Neuronal stem cell (in vitro differentiated cells): ENCODE data around the gene THADA.

Source experiments
- DNase-seq: peaks from one replicate; pipeline ENCODE4 v3.0.0-alpha.2; 2013; ENCODE audit warnings: low spot score
- H2AFZ ChIP-seq: one replicate; pipeline ENCODE4 v1.6.1; 2013; ENCODE audit warnings: mild to moderate bottlenecking, low read length, inconsistent platforms
- H2AK5ac ChIP-seq: 2 replicates; pipeline ENCODE4 v1.6.1; 2013; ENCODE audit warnings: low read depth, mild to moderate bottlenecking, inconsistent platforms, low read length, moderate library complexity, mixed read lengths
- H2BK120ac ChIP-seq: 2 replicates; pipeline ENCODE4 v1.6.1; 2013; ENCODE audit warnings: low read depth, mild to moderate bottlenecking, inconsistent platforms, low read length, moderate library complexity, mixed read lengths
- H2BK12ac ChIP-seq: one replicate; pipeline ENCODE4 v1.6.1; 2013; ENCODE audit warnings: low read length, inconsistent platforms
- H2BK15ac ChIP-seq: 2 replicates; pipeline ENCODE4 v1.6.1; 2013; ENCODE audit warnings: mild to moderate bottlenecking, low read length, inconsistent platforms, mixed read lengths
- H2BK5ac ChIP-seq: one replicate; pipeline ENCODE4 v1.6.1; 2013; ENCODE audit warnings: inconsistent platforms, mild to moderate bottlenecking, low read length, moderate library complexity
- H3K14ac ChIP-seq: one replicate; pipeline ENCODE4 v1.6.1; 2013; ENCODE audit warnings: low read length, inconsistent platforms
- H3K18ac ChIP-seq: 2 replicates; pipeline ENCODE4 v1.6.1; 2013; ENCODE audit warnings: low read length, inconsistent platforms
- H3K23ac ChIP-seq: 2 replicates; pipeline ENCODE4 v1.6.1; 2013; ENCODE audit warnings: low read depth, mild to moderate bottlenecking, mixed read lengths, low read length, inconsistent platforms; ENCODE audit not compliant: poor library complexity
- H3K27ac ChIP-seq: replicated peaks from 3 replicates; pipeline ENCODE4 v1.5.1; 2013; ENCODE audit warnings: low read length, inconsistent platforms
- H3K27me3 ChIP-seq, 3 experiments: 2 replicates each; pipeline ENCODE4 v1.6.1; 2013; ENCODE audit warnings: low read length in 3 of 3, mild to moderate bottlenecking in 2 of 3, inconsistent platforms in 1 of 3, low read depth in 1 of 3, mixed read lengths in 1 of 3, moderate library complexity in 1 of 3; ENCODE audit not compliant: control insufficient read depth in 3 of 3, insufficient read depth in 3 of 3
- H3K36me3 ChIP-seq, 2 donors: replicated peaks in 1 of 2; 2 replicates each; pipeline ENCODE4 v1.6.1; 2013; ENCODE audit warnings: low read length in 2 of 2; ENCODE audit not compliant: control insufficient read depth in 2 of 2, insufficient read depth in 2 of 2
- H3K4ac ChIP-seq: 2 replicates; pipeline ENCODE4 v1.6.1; 2013; ENCODE audit warnings: inconsistent platforms, mild to moderate bottlenecking, low read length, moderate library complexity
- H3K4me1 ChIP-seq, 2 donors: 1 replicate in 1 of 2; 2 replicates in 1 of 2; pipeline ENCODE4 v1.6.1; 2013; ENCODE audit warnings: low read length in 2 of 2, low read depth in 1 of 2; ENCODE audit not compliant: control insufficient read depth in 2 of 2, insufficient read depth in 1 of 2
- H3K4me2 ChIP-seq: one replicate; pipeline ENCODE4 v1.6.1; 2013; ENCODE audit warnings: mild to moderate bottlenecking, low read length, inconsistent platforms; ENCODE audit not compliant: insufficient read depth, poor library complexity, severe bottlenecking
- H3K4me3 ChIP-seq, 2 donors: 2 replicates each; pipeline ENCODE4 v1.5.1; 2013; ENCODE audit warnings: low read length in 2 of 2, mild to moderate bottlenecking in 2 of 2, inconsistent platforms in 1 of 2, moderate library complexity in 1 of 2
- H3K79me1 ChIP-seq: one replicate; pipeline ENCODE4 v1.6.1; 2013; ENCODE audit warnings: low read depth, mild to moderate bottlenecking, inconsistent platforms, low read length, moderate library complexity
- H3K9ac ChIP-seq: one replicate; pipeline ENCODE4 v1.6.1; 2013; ENCODE audit warnings: mild to moderate bottlenecking, low read depth, low read length, inconsistent platforms; ENCODE audit not compliant: poor library complexity
- H3K9me3 ChIP-seq, 2 donors: replicated peaks in 1 of 2; 2 replicates each; pipeline versions ENCODE3 to v1.6.1; 2013; ENCODE audit warnings: low read length in 2 of 2, mild to moderate bottlenecking in 2 of 2, inconsistent platforms in 1 of 2, low read depth in 1 of 2, mixed read lengths in 1 of 2, moderate library complexity in 1 of 2; ENCODE audit not compliant: control insufficient read depth in 2 of 2, insufficient read depth in 1 of 2
- H4K8ac ChIP-seq: one replicate; pipeline ENCODE4 v1.6.1; 2013; ENCODE audit warnings: low read depth, mild to moderate bottlenecking, inconsistent platforms, low read length, moderate library complexity
- H4K91ac ChIP-seq: one replicate; pipeline ENCODE4 v1.6.1; 2013; ENCODE audit warnings: low read length, low read depth, mild to moderate bottlenecking, inconsistent platforms; ENCODE audit not compliant: poor library complexity
- WGBS, 2 donors: extraction: QIAGEN DNeasy Blood & Tissue Kit; methylation state at CpG; one replicate each; pipeline ENCODE4 v1.1.7; 2013; ENCODE audit warnings: missing lambda C conversion rate in 2 of 2, mixed read lengths in 1 of 2; ENCODE audit not compliant: insufficient read length in 2 of 2, insufficient replicate concordance in 1 of 2; ENCODE audit errors: extremely low coverage in 2 of 2; 5-methylcytosine and 5-hydroxymethylcytosine counted together

The THADA gene

DNA sequence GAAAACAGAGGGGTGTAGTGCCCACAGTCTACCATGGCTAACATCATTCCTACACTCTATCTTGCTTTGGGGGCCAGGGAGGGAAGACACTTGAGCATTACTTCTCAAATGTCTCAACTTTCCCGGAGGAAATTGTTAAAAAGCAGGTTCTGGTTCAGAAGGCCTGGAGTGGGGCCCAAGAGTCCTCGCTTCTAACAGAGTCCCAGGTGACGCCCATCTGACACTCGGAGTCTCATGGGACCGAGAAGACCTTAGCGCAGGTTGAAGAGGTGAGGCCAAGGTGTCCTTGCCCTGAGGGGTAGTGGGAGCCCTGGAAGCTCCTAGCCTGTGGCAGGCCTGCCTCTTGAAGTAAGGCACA is 409.5 kb downstream of the THADA start:
- Histone ChIP-seq H3K4me1 (peaks cover 0 to 2% of the 10 kb centered on the region in 2 donors), H2AFZ (peak overlapping the region; percentile 53), H3K14ac (no peak overlapping the region), H3K9ac (no peak overlapping the region), H3K27ac (no peak overlapping the region), H3K36me3 (no peaks in the 10 kb centered on the region), H3K4me2 (no peak overlapping the region), H3K18ac (peak overlapping the region; percentile 83), H2BK5ac (no peak overlapping the region), H3K23ac (no peak overlapping the region), H3K79me1 (no peaks in the 10 kb centered on the region), H3K4me3 (no peak overlapping the region), H3K4ac (peak overlapping the region; percentile 41), H2BK120ac (no peak overlapping the region), H2AK5ac (peak overlapping the region; percentile 44), H2BK15ac (no peak overlapping the region), H3K9me3 (no peaks in the 10 kb centered on the region), H4K91ac (no peak overlapping the region), H2BK12ac (no peak overlapping the region), H4K8ac (no peak overlapping the region), H3K27me3 (no peaks in the 10 kb centered on the region)
- no peak for DNase-seq
- no CpG with 5 or more reads among the region's 6 CpGs for WGBS, 2 donors

- H3K23ac ChIP-seq = no peak overlapping the region
- no peak overlapping the region for H2BK15ac ChIP-seq
- no peak overlapping the region for H3K27ac ChIP-seq
- no peak overlapping the region for H3K18ac ChIP-seq
- H4K8ac ChIP-seq = no peak overlapping the region
- no peaks in the 10 kb centered on the region for H3K9me3 ChIP-seq
- DNase-seq = no peak
- H3K4me2 ChIP-seq = no peak overlapping the region
- no peak overlapping the region for H3K9ac ChIP-seq
- H3K4me3 ChIP-seq = no peak overlapping the region
- no peaks in the 10 kb centered on the region for H3K27me3 ChIP-seq
- no peak overlapping the region for H2AK5ac ChIP-seq
- H3K4ac ChIP-seq = no peak overlapping the region
- no peak overlapping the region for H4K91ac ChIP-seq
- peaks cover 3 to 5% of the 10 kb centered on the region in 2 donors for H3K4me1 ChIP-seq
- no CpG with 5 or more reads among the region's 4 CpGs for WGBS, 2 donors
- no peak overlapping the region for H2BK120ac ChIP-seq
- no peak overlapping the region for H2BK5ac ChIP-seq
- no peak overlapping the region for H2BK12ac ChIP-seq
- H3K79me1 ChIP-seq = no peaks in the 10 kb centered on the region
- no peak overlapping the region for H2AFZ ChIP-seq
- H3K36me3 ChIP-seq = no peaks in the 10 kb centered on the region
- H3K14ac ChIP-seq = no peak overlapping the region
Measured at GRCh38 chr2:43185146-43185545, 410.7 kb downstream of the THADA start.

- Histone ChIP-seq H3K4me2 (no peak overlapping the region), H2BK12ac (no peak overlapping the region), H4K8ac (no peak overlapping the region), H3K27me3 (no peaks in the 10 kb centered on the region), H2BK15ac (no peak overlapping the region), H3K27ac (no peak overlapping the region), H3K14ac (no peak overlapping the region), H2AK5ac (no peak overlapping the region), H3K79me1 (no peaks in the 10 kb centered on the region), H3K9ac (no peak overlapping the region), H3K4me3 (no peak overlapping the region), H2BK5ac (no peak overlapping the region), H4K91ac (no peak overlapping the region), H3K36me3 (no peaks in the 10 kb centered on the region), H3K9me3 (no peaks in the 10 kb centered on the region), H2BK120ac (no peak overlapping the region), H3K18ac (no peak overlapping the region), H3K4me1 (peaks cover 4 to 6% of the 10 kb centered on the region in 2 donors), H3K4ac (no peak overlapping the region), H3K23ac (peak overlapping the region; percentile 8), H2AFZ (no peak overlapping the region)
- DNase-seq = no peak
- no CpG with 5 or more reads among the region's 12 CpGs for WGBS, 2 donors
Measured at GRCh38 chr2:43184339-43184895, 411.4 kb downstream of the THADA start.

GRCh38 chr2:43183743-43184142 is 412.1 kb downstream of the THADA start:
- Histone ChIP-seq H3K4me1 (peaks cover 10 to 12% of the 10 kb centered on the region in 2 donors), H3K9me3 (no peaks in the 10 kb centered on the region), H3K23ac (no peak overlapping the region), H2AK5ac (no peak overlapping the region), H3K79me1 (no peaks in the 10 kb centered on the region), H3K36me3 (no peaks in the 10 kb centered on the region), H4K8ac (no peak overlapping the region), H2BK120ac (no peak overlapping the region), H2BK12ac (no peak overlapping the region), H3K27ac (no peak overlapping the region), H3K18ac (peak overlapping the region; percentile 41), H3K9ac (peak overlapping the region; percentile 3), H3K14ac (no peak overlapping the region), H3K4me3 (no peak overlapping the region), H3K27me3 (no peaks in the 10 kb centered on the region), H3K4me2 (no peak overlapping the region), H2AFZ (no peak overlapping the region), H4K91ac (no peak overlapping the region), H3K4ac (no peak overlapping the region), H2BK5ac (no peak overlapping the region), H2BK15ac (no peak overlapping the region)
- no peak for DNase-seq
- no CpG with 5 or more reads among the region's 5 CpGs for WGBS, 2 donors
